Urinary bladder (tissue), 4 donors: ENCODE measurements around the gene ZDBF2. TPM values are rescaled to one million over a fixed set of nuclear protein-coding genes. Genes with fewer than 3 reads are reported as not detected.
"Not testable (repeated sequence)": the region's sequence is repeated elsewhere in the genome, so short reads cannot be mapped to it uniquely, and the experiment has no call there.

Experiments used
- DNase-seq: peaks from one replicate; pipeline ENCODE4 v3.0.0-alpha.2; 2015; ENCODE audit errors: extremely low spot score
- H3K27ac ChIP-seq: one replicate; pipeline ENCODE4 v1.5.1; 2013; ENCODE audit warnings: low read depth, mild to moderate bottlenecking, moderate library complexity
- H3K36me3 ChIP-seq: one replicate; pipeline ENCODE4 v1.6.1; 2013; ENCODE audit warnings: mild to moderate bottlenecking, moderate library complexity; ENCODE audit not compliant: insufficient read depth
- H3K4me1 ChIP-seq: one replicate; pipeline ENCODE4 v1.6.1; 2013; ENCODE audit warnings: mild to moderate bottlenecking, moderate library complexity; ENCODE audit not compliant: insufficient read depth
- H3K4me3 ChIP-seq: one replicate; pipeline ENCODE4 v1.5.1; 2013; ENCODE audit warnings: low read depth, low read length
- WGBS: extraction: QIAGEN DNeasy Blood & Tissue Kit; methylation state at CpG from one replicate; pipeline ENCODE4 v1.1.7; 2013; 5-methylcytosine and 5-hydroxymethylcytosine counted together
- polyA plus RNA-seq: library from polyadenylated mRNA; stranded (reverse); fragments of 200-250 nt; gene quantifications from one replicate; pipeline ENCODE4 v1.2.3, GENCODE V29; 2013
- total RNA-seq: library from RNA; depleted of rRNA; stranded (reverse); fragments of >200 nt; gene quantifications from one replicate; pipeline ENCODE4 v1.2.3, GENCODE V29; 2014
- donor health status: healthy with polysubstance abuse.
- donor health status: healthy.

The ZDBF2 gene
- total and polyA plus RNA-seq, 2 donors = 3.5 to 30.4 TPM

DNA sequence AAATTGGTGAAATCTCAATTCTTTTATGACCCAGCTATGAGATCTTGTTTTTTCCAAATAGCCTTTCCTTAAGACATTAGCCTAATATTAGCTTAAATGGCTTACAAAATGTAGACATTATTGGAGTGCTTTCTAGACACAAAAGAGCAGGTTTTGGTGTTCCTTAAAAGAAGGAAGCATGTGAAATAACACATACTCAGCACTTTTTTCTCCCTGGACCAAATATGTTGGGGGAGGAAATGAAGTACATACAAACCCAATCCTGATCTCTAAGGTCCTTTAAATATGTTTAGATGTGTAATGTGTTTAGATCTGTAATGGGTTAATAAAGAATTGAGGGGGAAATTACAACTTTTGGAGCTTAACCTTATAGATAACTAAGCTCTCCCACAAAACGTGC is 3.4 kb upstream of the ZDBF2 start:
- Histone ChIP-seq H3K27ac (no peak overlapping the region), H3K36me3 (no peaks in the 10 kb centered on the region), H3K4me1 (no peaks in the 10 kb centered on the region), H3K4me3 (no peak overlapping the region)
- 9% methylated on average over 1 of the region's 1 CpG for WGBS
- DNase-seq = no peak

DNA sequence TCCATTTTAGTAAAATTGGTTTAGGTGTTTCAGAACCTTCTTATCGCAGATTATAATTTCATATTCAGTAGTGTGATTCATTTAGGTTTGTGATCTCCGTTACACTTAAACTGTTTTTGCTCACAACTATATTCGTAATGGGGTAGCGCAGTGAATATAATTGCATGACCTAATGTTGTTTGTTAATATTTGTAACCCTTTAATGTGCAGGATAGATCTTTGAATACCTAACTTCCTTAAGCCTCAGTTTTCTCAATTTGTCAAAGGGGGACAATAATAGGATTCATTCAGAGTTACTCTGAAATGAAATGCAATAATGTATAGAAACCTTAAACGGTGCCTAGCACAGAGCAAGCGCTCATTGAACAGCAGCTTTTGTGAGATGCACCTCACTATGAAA is 558 bp upstream of the ZDBF2 start:
- H3K27ac ChIP-seq = no peak overlapping the region
- peak overlapping the region; percentile 68 for H3K4me3 ChIP-seq
- no peaks in the 10 kb centered on the region for H3K36me3 ChIP-seq
- no peaks in the 10 kb centered on the region for H3K4me1 ChIP-seq
- no peak for DNase-seq
- WGBS = 17% methylated on average over 6 of the region's 6 CpGs

DNA sequence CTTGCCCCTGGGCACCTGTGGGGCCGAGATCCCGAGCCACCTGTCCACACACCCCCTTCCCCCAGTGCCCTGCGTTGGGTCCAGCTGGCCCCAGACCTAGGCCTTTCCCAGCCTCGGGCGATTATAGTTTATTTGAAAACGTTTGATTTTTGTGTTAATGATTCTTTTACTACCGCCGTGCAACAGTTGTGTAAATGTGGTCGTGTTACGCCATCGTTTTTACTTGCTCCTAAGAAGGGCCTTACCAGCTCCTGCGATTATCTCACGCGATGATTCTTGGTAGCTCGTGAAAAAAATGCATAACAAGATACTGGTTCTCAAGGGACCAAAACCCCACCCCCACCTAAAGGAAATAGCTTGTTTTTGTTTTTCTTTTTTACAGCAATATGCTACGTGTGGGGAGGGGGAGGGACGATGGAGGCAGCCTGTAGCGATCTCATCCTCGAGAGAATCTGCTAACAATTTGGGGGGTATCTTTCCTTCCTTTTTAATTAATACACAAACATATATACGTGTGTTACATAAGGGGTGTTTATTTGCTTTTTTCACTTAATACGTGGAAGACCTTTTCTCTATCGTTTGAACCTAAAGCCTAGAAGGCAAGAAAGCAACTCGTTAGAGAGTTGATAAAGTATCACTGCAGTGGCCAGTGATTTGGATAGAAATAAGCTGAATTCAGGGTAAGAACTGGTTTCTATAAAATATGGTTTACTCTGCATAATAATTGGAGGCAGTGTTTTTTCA is 1.0 kb downstream of the ZDBF2 start:
- peak; percentile 36 for DNase-seq
- Histone ChIP-seq H3K4me1 (no peaks in the 10 kb centered on the region), H3K36me3 (no peaks in the 10 kb centered on the region), H3K4me3 (peak overlapping the region; percentile 68), H3K27ac (peak overlapping the region; percentile 23)
- 5% methylated on average over 23 of the region's 23 CpGs for WGBS

DNA sequence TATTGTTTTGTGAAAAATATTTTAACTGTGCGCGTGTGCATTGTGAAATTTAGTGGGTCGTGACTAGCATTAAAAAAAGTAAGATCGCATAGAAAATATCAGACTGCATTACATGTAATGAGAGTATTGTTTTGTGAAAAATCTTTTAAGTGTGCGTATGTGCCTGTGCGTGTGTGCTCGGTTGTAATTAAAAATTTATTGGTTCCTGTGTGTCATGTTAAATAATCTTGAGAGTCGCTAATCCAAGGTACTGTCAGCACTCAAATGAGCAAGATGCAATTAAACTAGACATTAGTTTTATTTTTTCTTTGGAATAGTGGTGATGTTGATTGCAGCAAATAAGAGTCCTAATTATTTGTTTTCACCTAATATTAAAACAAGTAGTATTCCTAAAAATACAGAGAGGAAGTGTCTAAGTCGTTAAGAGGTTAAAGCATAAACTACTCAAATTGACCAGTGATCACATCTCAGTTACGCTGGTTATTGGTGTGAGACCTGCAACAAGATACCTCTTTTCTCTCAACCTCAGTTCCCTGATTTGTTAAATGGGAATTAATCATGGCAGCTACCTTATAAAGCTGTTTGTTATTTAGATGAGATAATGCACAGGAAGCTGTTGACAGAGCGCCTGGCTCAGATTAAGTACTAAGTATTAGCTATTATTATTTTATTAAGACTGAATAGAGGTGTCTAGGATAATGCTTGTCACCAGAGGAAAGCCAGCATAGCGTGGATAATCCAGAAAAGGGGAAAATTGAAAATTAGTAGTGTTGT is 1.9 kb downstream of the ZDBF2 start:
- no peak overlapping the region for H3K4me3 ChIP-seq

DNA sequence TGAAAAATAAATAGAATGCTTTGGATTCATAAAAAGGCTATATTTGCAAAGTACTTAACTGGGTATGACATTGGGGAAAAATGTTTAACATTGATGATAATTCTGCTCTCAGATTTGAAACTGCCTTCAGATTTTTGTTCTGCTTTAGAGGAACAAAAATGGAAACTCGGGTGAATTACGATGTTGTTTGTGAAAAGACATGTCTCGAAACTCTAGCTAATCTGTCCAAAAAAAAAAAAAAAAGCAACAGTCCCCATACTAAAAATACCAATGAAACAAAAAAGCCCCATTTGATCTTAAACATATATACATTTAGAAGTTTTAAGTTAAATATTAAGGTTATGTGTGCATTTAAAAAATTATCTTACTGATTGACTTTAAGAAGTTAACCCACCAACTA is 3.0 kb downstream of the ZDBF2 start:
- no peaks in the 10 kb centered on the region for H3K36me3 ChIP-seq
- H3K27ac ChIP-seq = no peak overlapping the region
- no peak overlapping the region for H3K4me3 ChIP-seq
- DNase-seq = no peak
- 52% methylated on average over 3 of the region's 3 CpGs for WGBS
- no peaks in the 10 kb centered on the region for H3K4me1 ChIP-seq

More for the DNA sequence above, 1.9 kb downstream of the ZDBF2 start:
- no peaks in the 10 kb centered on the region for H3K4me1 ChIP-seq
- 40% methylated on average over 12 of the region's 12 CpGs for WGBS
- no peak overlapping the region for H3K27ac ChIP-seq
- no peak for DNase-seq
- H3K36me3 ChIP-seq = no peaks in the 10 kb centered on the region

DNA sequence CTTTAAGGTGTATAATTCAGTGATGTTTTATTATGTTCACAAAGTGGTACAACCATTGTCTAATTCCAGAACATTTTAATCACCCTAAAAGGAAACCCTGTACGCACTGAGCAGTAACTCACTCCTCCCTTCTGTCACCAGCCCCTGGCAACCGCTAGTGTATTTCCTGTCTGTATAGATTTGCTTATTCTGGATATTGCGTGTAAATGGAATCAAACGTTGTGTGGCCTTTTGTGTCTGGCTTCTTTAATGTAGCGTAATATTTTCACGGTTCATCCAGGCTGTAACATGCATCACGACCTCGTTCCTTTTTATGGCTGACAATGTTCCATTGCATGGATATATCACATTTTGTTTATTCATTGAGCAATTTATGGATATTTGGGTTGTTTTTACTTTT is 8.3 kb downstream of the ZDBF2 start:
- H3K27ac ChIP-seq = no peak overlapping the region
- no peaks in the 10 kb centered on the region for H3K36me3 ChIP-seq
- H3K4me1 ChIP-seq = no peaks in the 10 kb centered on the region
- 90% methylated on average over 8 of the region's 8 CpGs for WGBS
- no peak for DNase-seq
- no peak overlapping the region for H3K4me3 ChIP-seq

DNA sequence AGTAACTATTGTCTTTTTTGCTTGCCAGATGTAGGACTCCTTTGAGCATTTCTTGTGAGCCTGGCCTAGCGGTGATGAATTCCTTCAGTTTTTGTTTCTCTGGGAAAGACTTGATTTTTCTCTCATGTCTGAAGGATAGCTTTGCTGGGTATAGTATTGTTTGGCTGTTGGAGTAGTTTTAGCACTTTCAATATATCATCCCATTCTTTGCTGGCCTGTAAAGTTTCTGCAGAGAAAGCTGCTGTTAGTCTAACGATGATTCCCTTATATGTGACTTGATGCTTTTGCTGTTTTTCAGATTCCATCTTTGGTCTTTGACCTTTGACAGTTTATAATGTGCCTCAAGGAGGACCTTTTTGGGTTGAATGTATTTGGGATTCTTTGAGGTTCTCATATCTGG is 12.7 kb downstream of the ZDBF2 start:
- no peaks in the 10 kb centered on the region for H3K36me3 ChIP-seq
- no peak for DNase-seq
- no peak overlapping the region for H3K4me3 ChIP-seq
- WGBS = 96% methylated on average over 2 of the region's 2 CpGs
- H3K4me1 ChIP-seq = no peaks in the 10 kb centered on the region
- H3K27ac ChIP-seq = no peak overlapping the region

DNA sequence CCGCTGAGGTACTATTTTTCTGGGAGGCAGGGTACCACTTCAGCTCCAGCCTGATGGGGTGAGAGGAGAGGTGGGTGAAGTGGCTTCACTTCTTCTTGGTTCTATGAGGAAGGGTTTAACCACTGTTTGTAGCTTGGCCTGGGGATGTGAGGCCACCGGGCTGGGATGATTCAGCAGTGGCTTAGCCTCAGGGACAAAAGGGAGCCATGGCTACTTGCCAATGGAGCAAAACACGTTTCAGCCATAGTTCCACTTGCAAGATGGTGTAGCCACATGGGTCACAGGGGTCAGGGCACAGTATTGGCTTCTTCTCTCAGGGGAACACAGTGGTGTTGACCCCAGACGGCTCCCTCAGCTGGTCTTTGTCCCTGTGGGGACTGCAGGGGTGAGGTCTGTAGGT is 14.9 kb downstream of the ZDBF2 start:
- Histone ChIP-seq H3K27ac (no peak overlapping the region), H3K36me3 (no peaks in the 10 kb centered on the region), H3K4me1 (no peaks in the 10 kb centered on the region), H3K4me3 (no peak overlapping the region)
- no peak for DNase-seq
- 87% methylated on average over 4 of the region's 4 CpGs for WGBS

DNA sequence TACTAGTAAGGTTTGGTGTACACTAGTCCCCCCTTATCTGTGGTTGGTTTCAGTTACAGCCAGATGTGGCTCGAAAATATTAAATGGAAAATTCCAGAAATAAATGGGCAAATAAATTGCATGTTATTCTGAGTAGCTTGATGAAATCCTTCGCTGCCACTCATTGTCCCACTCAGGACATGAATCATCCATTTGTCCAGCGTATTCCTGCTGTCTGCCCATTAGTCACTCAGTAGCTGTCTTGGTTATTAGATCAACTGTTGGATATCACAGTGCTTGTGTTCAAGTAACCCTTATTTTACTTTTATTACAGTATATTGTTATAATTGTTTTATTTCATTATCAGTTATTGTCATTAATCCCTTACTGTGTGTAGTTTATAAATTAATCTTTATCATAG is 21.7 kb downstream of the ZDBF2 start:
- H3K36me3 ChIP-seq = no peaks in the 10 kb centered on the region
- 81% methylated on average over 3 of the region's 3 CpGs for WGBS
- no peak for DNase-seq
- no peak overlapping the region for H3K4me3 ChIP-seq
- H3K4me1 ChIP-seq = no peaks in the 10 kb centered on the region
- no peak overlapping the region for H3K27ac ChIP-seq

DNA sequence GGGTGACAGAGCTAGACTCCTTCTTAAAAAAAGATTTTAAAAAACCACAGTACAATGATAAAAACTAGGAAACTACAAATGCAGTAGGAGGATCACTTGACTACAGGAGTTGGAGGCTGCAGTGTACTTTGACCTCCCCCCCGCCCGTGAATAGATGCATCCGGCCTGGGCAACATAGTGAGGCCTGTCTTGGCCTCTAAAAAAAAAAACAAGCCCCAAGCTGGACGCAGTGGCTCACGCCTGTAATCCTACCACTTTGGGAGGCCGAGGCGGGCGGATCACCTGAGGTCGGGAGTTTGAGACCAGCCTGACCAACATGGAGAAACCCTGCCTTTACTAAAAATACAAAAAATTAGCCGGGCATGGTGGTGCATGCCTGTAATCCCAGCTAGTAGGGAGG is 25.1 kb downstream of the ZDBF2 start:
- DNase-seq, H3K4me3 ChIP-seq, H3K36me3 ChIP-seq, H3K27ac ChIP-seq, H3K4me1 ChIP-seq: not testable (repeated sequence)
- WGBS = 93% methylated on average over 10 of the region's 10 CpGs

DNA sequence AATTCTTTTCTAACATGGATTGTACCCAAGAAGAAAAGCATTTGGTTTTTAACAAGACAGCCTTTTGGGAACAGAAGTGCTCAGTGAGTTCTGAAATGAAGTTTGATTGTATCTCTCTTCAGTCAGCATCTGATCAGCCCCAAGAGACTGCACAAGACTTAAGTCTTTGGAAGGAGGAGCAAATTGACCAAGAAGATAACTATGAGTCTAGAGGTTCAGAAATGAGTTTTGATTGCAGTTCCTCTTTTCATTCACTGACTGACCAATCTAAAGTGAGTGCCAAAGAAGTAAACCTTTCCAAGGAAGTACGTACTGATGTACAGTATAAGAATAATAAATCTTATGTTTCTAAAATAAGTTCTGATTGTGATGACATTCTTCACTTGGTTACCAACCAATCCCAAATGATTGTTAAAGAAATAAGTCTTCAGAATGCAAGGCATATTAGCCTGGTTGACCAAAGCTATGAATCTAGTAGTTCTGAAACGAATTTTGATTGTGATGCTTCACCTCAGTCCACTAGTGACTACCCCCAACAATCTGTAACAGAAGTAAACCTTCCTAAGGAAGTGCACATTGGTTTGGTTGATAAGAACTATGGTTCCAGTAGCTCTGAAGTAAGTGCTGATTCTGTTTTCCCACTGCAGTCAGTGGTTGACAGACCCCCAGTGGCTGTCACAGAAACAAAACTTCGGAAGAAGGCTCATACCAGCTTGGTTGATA is 31.2 kb downstream of the ZDBF2 start:
- no peak overlapping the region for H3K4me3 ChIP-seq
- H3K4me1 ChIP-seq = no peaks in the 10 kb centered on the region
- no peak for DNase-seq
- peaks cover 4% of the 10 kb centered on the region for H3K36me3 ChIP-seq
- 76% methylated on average over 3 of the region's 3 CpGs for WGBS
- H3K27ac ChIP-seq = no peak overlapping the region

DNA sequence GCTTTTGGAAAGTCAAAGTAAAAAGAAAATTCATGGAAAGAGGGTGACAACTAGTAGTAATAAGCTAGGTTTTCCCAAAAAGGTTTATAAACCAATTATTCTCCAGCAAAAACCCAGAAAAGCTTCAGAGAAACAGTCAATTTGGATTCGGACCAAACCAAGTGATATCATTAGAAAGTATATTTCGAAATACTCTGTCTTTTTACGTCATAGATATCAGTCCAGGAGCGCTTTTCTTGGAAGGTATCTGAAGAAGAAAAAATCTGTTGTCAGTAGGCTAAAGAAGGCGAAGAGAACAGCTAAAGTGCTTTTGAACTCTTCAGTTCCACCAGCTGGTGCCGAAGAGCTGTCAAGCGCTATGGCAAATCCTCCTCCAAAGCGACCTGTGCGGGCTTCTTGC is 36.6 kb downstream of the ZDBF2 start:
- Histone ChIP-seq H3K36me3 (no peaks in the 10 kb centered on the region), H3K4me1 (no peaks in the 10 kb centered on the region), H3K4me3 (no peak overlapping the region), H3K27ac (no peak overlapping the region)
- 87% methylated on average over 9 of the region's 9 CpGs for WGBS
- no peak for DNase-seq

DNA sequence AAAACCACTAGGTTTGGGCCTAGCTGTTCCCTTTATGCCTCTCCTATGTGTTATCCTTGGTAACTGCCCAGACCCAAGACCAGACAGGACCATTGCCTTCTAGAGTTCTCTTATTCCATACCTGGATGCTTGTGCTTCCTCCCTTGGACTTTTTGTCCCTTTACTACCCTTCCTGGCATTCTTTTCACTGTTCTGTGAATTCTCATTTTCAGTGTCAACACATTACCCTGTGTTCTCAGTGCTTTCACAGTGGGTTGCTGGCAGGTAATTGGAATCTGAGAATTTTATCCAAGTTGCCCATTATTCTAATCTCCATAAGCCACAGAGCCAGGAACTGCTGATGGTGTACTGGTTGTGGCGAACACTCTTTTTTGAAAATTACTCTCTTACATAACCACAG is 41.7 kb downstream of the ZDBF2 start:
- 92% methylated on average over 1 of the region's 1 CpG for WGBS
- DNase-seq = no peak
- H3K4me3 ChIP-seq = no peak overlapping the region
- H3K4me1 ChIP-seq = no peaks in the 10 kb centered on the region
- H3K36me3 ChIP-seq = no peaks in the 10 kb centered on the region
- H3K27ac ChIP-seq = no peak overlapping the region

DNA sequence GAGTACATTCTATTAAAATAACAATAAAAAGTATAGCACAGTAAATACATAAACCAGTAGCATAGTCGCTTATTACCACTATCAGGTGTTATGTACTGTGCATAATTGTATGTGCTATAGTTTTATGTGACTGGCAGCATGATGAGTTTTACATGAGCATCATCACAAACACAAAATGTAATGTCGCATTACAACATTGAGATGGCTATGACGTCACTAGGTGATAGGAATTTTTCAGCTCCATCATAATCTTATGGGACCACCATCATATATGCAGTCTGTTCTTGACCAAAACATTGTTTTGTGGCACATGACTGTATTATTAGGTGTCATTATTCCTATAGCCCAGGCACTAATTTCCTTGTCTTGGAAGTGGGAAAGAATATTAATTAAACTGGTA is 48.6 kb downstream of the ZDBF2 start:
- no peak overlapping the region for H3K4me3 ChIP-seq
- no peaks in the 10 kb centered on the region for H3K36me3 ChIP-seq
- H3K27ac ChIP-seq = no peak overlapping the region
- WGBS = 91% methylated on average over 3 of the region's 3 CpGs
- DNase-seq = no peak
- H3K4me1 ChIP-seq = no peaks in the 10 kb centered on the region
